B cell (primary cell): ENCODE measurements around the gene RIN3. TPM values are rescaled to one million over a fixed set of nuclear protein-coding genes. Genes with fewer than 3 reads are reported as not detected.

Experiments used
- ATAC-seq: fragments of 200-7000 bp; cut with Tn5 transposase; one replicate; pipeline ENCODE4 v1.10.0; 2021; ENCODE audit warnings: low read depth, mild to moderate bottlenecking, moderate number of reproducible peaks, moderate library complexity
- CTCF ChIA-PET: fragments of 350-600 bp; sonication (Branson Sonifier 250); formaldehyde crosslinking; loops from one replicate; lab custom pipeline; 2021; ENCODE audit warnings: antibody characterized with exemption, inconsistent platforms; lab: Charles Lee
- POLR2A ChIA-PET: fragments of 350-600 bp; sonication (Branson Sonifier 250); formaldehyde crosslinking; loops from one replicate; lab custom pipeline; 2021; ENCODE audit warnings: antibody characterized with exemption; lab: Charles Lee
- DNase-seq: peaks from one replicate; pipeline ENCODE4 v3.0.0; 2013
- H2AFZ ChIP-seq: 2 replicates; pipeline ENCODE4 v1.6.1; 2012; ENCODE audit warnings: mild to moderate bottlenecking, low read depth, low read length; ENCODE audit not compliant: insufficient read depth, poor library complexity, severe bottlenecking
- H3K27ac ChIP-seq, 2 donors: 1 replicate in 1 of 2; 2 replicates in 1 of 2; pipeline ENCODE4 v1.5.1; 2012 to 2013; ENCODE audit warnings: low read length in 2 of 2, mild to moderate bottlenecking in 2 of 2, moderate library complexity in 1 of 2
- H3K27me3 ChIP-seq, 4 experiments: fragments of 200-600 bp in 1 of 4; sonication (generic) in 1 of 4; replicated peaks in 1 of 4; 1 replicate in 2 of 4; 2 replicates in 2 of 4; pipeline versions ENCODE4 v1.6.1 to v1.7.0; 2013 to 2016; ENCODE audit warnings: low read length in 3 of 4, mild to moderate bottlenecking in 2 of 4, mixed read lengths in 1 of 4, moderate library complexity in 1 of 4; ENCODE audit not compliant: insufficient read depth in 4 of 4, control insufficient read depth in 3 of 4; ENCODE audit errors: control extremely low read depth in 1 of 4
- H3K36me3 ChIP-seq, 2 experiments: replicated peaks in 1 of 2; 1 replicate in 1 of 2; 2 replicates in 1 of 2; pipeline versions ENCODE4 v1.6.1 to v1.7.1; 2013; ENCODE audit warnings: low read length in 1 of 2; ENCODE audit not compliant: insufficient read depth in 2 of 2, control insufficient read depth in 1 of 2; ENCODE audit errors: control extremely low read depth in 1 of 2, extremely low read depth in 1 of 2
- H3K4me1 ChIP-seq, 2 donors: fragments of 200-600 bp in 1 of 2; sonication (generic) in 1 of 2; 1 replicate in 1 of 2; 2 replicates in 1 of 2; pipeline versions ENCODE4 v1.5.1 to v1.6.1; 2013 to 2017; ENCODE audit warnings: low read length in 2 of 2; ENCODE audit not compliant: control insufficient read depth in 2 of 2, insufficient read depth in 2 of 2
- H3K4me2 ChIP-seq: replicated peaks from 2 replicates; pipeline ENCODE3; 2012; ENCODE audit warnings: mild to moderate bottlenecking, low read depth, low read length; ENCODE audit not compliant: poor library complexity, severe bottlenecking
- H3K4me3 ChIP-seq, 5 experiments: fragments of 200-600 bp in 1 of 5; sonication (generic) in 1 of 5; 1 replicate in 3 of 5; 2 replicates in 2 of 5; pipeline versions ENCODE4 v1.5.1 to v1.7.0; 2011 to 2016; ENCODE audit warnings: low read length in 4 of 5, mild to moderate bottlenecking in 4 of 5, low read depth in 2 of 5, control low read depth in 1 of 5, moderate library complexity in 1 of 5; ENCODE audit not compliant: insufficient read depth in 1 of 5; ENCODE audit errors: control extremely low read depth in 1 of 5, extremely low read depth in 1 of 5
- H3K79me2 ChIP-seq: fragments of 200-600 bp; sonication (generic); one replicate; pipeline ENCODE4 v1.6.0; 2016; ENCODE audit warnings: low read length; ENCODE audit not compliant: control insufficient read depth, insufficient read depth
- H3K9ac ChIP-seq: fragments of 200-600 bp; sonication (generic); 2 replicates; pipeline ENCODE4 v1.6.1; 2017; ENCODE audit warnings: mild to moderate bottlenecking, low read length, moderate library complexity
- H3K9me3 ChIP-seq, 3 donors: one replicate each; pipeline versions ENCODE4 v1.6.1 to v1.7.1; 2013; ENCODE audit warnings: low read length in 2 of 3; ENCODE audit not compliant: control insufficient read depth in 2 of 3, insufficient read depth in 1 of 3; ENCODE audit errors: control extremely low read depth in 1 of 3
- H4K20me1 ChIP-seq: 2 replicates; pipeline ENCODE4 v1.6.0; 2012; ENCODE audit warnings: mild to moderate bottlenecking, low read length; ENCODE audit not compliant: insufficient read depth, control insufficient read depth, poor library complexity, severe bottlenecking
- H3K27ac Mint-ChIP-seq: one replicate; pipeline ENCODE4 v1.8.0; 2021; ENCODE audit warnings: mixed read lengths
- H3K27me3 Mint-ChIP-seq: one replicate; pipeline ENCODE4 v1.8.0; 2021; ENCODE audit warnings: mixed read lengths
- H3K4me1 Mint-ChIP-seq: one replicate; pipeline ENCODE4 v1.8.0; 2021; ENCODE audit warnings: mixed read lengths
- H3K4me3 Mint-ChIP-seq: one replicate; pipeline ENCODE4 v1.8.0; 2021; ENCODE audit warnings: mixed read lengths
- H3K9me3 Mint-ChIP-seq: one replicate; pipeline ENCODE4 v1.8.0; 2022; ENCODE audit warnings: mixed read lengths; ENCODE audit not compliant: insufficient read depth
- EZH2 ChIP-seq: IDR thresholded peaks from 2 replicates; pipeline ENCODE4 v1.6.1; 2012; ENCODE audit warnings: borderline replicate concordance, low read depth, mild to moderate bottlenecking, moderate library complexity, low read length; ENCODE audit not compliant: insufficient read depth, poor library complexity, severe bottlenecking
- WGBS: methylation state at CpG from one replicate; pipeline ENCODE4 v1.1.5; 2013; ENCODE audit warnings: missing lambda C conversion rate; ENCODE audit not compliant: insufficient coverage; 5-methylcytosine and 5-hydroxymethylcytosine counted together
- intact Hi-C: fragments of 100-400 bp; cut with micrococcal nuclease; formaldehyde crosslinking; loops from one replicate; pipeline ENCODE4 v1.10.0; 2022
- polyA plus RNA-seq: library from polyadenylated mRNA; depleted of rRNA; stranded (reverse); fragments of >200 nt; gene quantifications from 2 replicates; pipeline ENCODE4 v1.2.3, GENCODE V29; 2012
- total RNA-seq, 2 donors: library from RNA; stranded (reverse); fragments of 120-200 nt in 1 of 2; gene quantifications; 1 replicate in 1 of 2; 2 replicates in 1 of 2; pipeline versions ENCODE4 v1.2.3 to v1.2.4, GENCODE V29; 2013 to 2022
- TF ChIP-seq, protein P1 (sequence below): fragments of 200-600 bp; IDR thresholded peaks from one replicate; pipeline ENCODE4 v1.8.0; 2022; ENCODE audit warnings: antibody characterized with exemption, mild to moderate bottlenecking

RIN3 gene
- total and polyA plus RNA-seq, 2 donors (not counting 1 experiment from before 2014, with no cell fraction given): 62.1 to 123 TPM

- H3K9me3 Mint-ChIP-seq: no peaks in the 10 kb centered on the region
- Histone ChIP-seq H3K4me1 (peaks cover 39 to 47% of the 10 kb centered on the region in 2 donors), H3K36me3 (no peaks in the 10 kb centered on the region), H3K27me3 (no peaks in the 10 kb centered on the region), H3K9ac (peak overlapping the region; percentile 52), H3K79me2 (peaks cover 17% of the 10 kb centered on the region), H3K9me3 (peaks cover 0 to 11% (median 1%) of the 10 kb centered on the region in 3 donors), H3K4me2 (peak overlapping the region; percentile 80), H3K4me3 (peak overlapping the region in 2 of 5 experiments; percentile 14 to 54), H2AFZ (peak overlapping the region; percentile 57), H3K27ac (peak overlapping the region; percentile 92 to 95), H4K20me1 (no peaks in the 10 kb centered on the region)
- ChIA-PET CTCF (interaction anchor here (0.6 to 5.4 kb wide), 13 partner anchors 18 to 74 kb away, joined by 3 to 68 read pairs (median 4); no protein-coding TSS in a partner anchor), POLR2A (interaction anchor here (0.5 to 3.7 kb wide), 8 partner anchors 18 to 61 kb away, joined by 3 to 16 read pairs (median 4); no protein-coding TSS in a partner anchor)
- WGBS: 92% methylated on average over 2 of the region's 5 CpGs
- H3K27me3 Mint-ChIP-seq: no peaks in the 10 kb centered on the region
- no peak for ATAC-seq
- peak overlapping the region; percentile 87 for H3K4me3 Mint-ChIP-seq
- H3K27ac Mint-ChIP-seq: peak overlapping the region; percentile 93
- H3K4me1 Mint-ChIP-seq: peaks cover 52% of the 10 kb centered on the region
- TF ChIP-seq, protein P1, sequence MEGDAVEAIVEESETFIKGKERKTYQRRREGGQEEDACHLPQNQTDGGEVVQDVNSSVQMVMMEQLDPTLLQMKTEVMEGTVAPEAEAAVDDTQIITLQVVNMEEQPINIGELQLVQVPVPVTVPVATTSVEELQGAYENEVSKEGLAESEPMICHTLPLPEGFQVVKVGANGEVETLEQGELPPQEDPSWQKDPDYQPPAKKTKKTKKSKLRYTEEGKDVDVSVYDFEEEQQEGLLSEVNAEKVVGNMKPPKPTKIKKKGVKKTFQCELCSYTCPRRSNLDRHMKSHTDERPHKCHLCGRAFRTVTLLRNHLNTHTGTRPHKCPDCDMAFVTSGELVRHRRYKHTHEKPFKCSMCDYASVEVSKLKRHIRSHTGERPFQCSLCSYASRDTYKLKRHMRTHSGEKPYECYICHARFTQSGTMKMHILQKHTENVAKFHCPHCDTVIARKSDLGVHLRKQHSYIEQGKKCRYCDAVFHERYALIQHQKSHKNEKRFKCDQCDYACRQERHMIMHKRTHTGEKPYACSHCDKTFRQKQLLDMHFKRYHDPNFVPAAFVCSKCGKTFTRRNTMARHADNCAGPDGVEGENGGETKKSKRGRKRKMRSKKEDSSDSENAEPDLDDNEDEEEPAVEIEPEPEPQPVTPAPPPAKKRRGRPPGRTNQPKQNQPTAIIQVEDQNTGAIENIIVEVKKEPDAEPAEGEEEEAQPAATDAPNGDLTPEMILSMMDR: no peak
- no peak for TF ChIP-seq EZH2
- no peak for DNase-seq
- intact Hi-C loops: loop anchor here (5.0 to 10.0 kb wide), 4 partner anchors 39 to 491 kb away; partner anchors contain the start of genes CPSF2 and NDUFB1
Measured at GRCh38 chr14:92616178-92616577, 102.6 kb downstream of the RIN3 start.

DNA sequence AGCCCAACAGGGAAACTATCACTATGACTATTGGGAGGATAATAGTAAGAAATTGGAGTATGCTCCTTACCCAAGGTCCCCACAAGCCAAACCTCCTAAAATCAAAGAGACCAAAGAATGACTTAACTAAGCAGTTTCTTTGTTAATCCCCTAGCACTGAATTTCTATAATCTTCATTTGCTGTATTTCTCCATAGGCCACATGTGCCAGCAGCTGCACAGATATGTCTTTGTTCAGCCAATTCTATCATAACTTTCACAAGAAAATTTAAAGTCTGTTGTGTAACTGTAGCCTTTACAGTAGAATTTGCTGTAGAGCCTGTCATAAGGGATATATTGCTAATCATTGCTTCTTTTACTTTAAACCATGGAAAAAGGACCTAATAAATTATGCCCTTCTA, 104.0 kb downstream of the RIN3 start:
- Histone ChIP-seq H3K9ac (no peak overlapping the region), H3K4me3 (no peak overlapping the region), H4K20me1 (no peaks in the 10 kb centered on the region), H3K4me1 (peaks cover 39 to 44% of the 10 kb centered on the region in 2 donors), H3K36me3 (no peaks in the 10 kb centered on the region), H3K4me2 (no peak overlapping the region), H3K79me2 (peaks cover 11% of the 10 kb centered on the region), H3K9me3 (peaks cover 1 to 15% (median 11%) of the 10 kb centered on the region in 3 donors), H2AFZ (no peak overlapping the region), H3K27me3 (no peaks in the 10 kb centered on the region), H3K27ac (no peak overlapping the region)
- Mint-ChIP-seq H3K27ac (peak overlapping the region; percentile 41), H3K27me3 (no peaks in the 10 kb centered on the region), H3K4me1 (peaks cover 43% of the 10 kb centered on the region), H3K9me3 (peaks cover 6% of the 10 kb centered on the region), H3K4me3 (no peak overlapping the region)
- DNase-seq (no peak), ATAC-seq (no peak)
- CTCF ChIA-PET: interaction anchor here (1.4 kb wide), 1 partner anchor 53 kb away, joined by 3 read pairs; no protein-coding TSS in a partner anchor
- POLR2A ChIA-PET: no interaction called here
- TF ChIP-seq, protein P1: no peak
- TF ChIP-seq EZH2: no peak
- intact Hi-C loops: loop anchor here (5.0 to 10.0 kb wide), 4 partner anchors 40 to 493 kb away; partner anchors contain the start of genes CPSF2 and NDUFB1
